HUDEP-2 (cell line): ENCODE data around the gene RP9.
A peak's percentile ranks its signal among the peaks of the same experiment; 100 is the strongest.

Experiments used
- DNase-seq, 76 experiments: peaks; one replicate each; lab custom pipeline; 2025; ENCODE audit not compliant: unreplicated experiment in 76 of 76; lab: John Stamatoyannopoulos, UW

RP9 gene

GRCh38 chr7:33066771-33067170 lies 42.4 kb downstream of the RP9 start:
- DNase-seq = no peak

GRCh38 chr7:33065981-33066380 lies 43.2 kb downstream of the RP9 start:
- DNase-seq = no peak

- DNase-seq = peak; percentile 19 to 98 (median 89)
Observed at GRCh38 chr7:33062782-33063443, 46.3 kb downstream of the RP9 start.

- peak in 36 of 76 experiments; percentile 7 to 71 (median 31) for DNase-seq
Observed at GRCh38 chr7:33062023-33062781, 47.0 kb downstream of the RP9 start, which contains the start of gene NT5C3A. NT5C3A (minus strand) TSS chr7:33062776; CDS start chr7:33062705, 71 bp downstream.

GRCh38 chr7:33061282-33061937 lies 47.8 kb downstream of the RP9 start:
- DNase-seq = no peak

GRCh38 chr7:33059635-33060034 lies 49.6 kb downstream of the RP9 start:
- DNase-seq = no peak

- no peak for DNase-seq
Observed at GRCh38 chr7:33055158-33055557, 54.0 kb downstream of the RP9 start.

GRCh38 chr7:33054261-33054964 lies 54.8 kb downstream of the RP9 start:
- DNase-seq = no peak

GRCh38 chr7:33053721-33054120 lies 55.5 kb downstream of the RP9 start:
- no peak for DNase-seq

- peak in 28 of 76 experiments; percentile 2 to 59 (median 30) for DNase-seq
Observed at GRCh38 chr7:33050535-33051318, 58.5 kb downstream of the RP9 start.

GRCh38 chr7:33048704-33049103 lies 60.5 kb downstream of the RP9 start:
- DNase-seq = no peak

GRCh38 chr7:33048257-33048656 lies 60.9 kb downstream of the RP9 start:
- DNase-seq = no peak

- no peak for DNase-seq
Observed at GRCh38 chr7:33044986-33045385, 64.2 kb downstream of the RP9 start.
